HG03520 (cell line): ENCODE measurements around the gene TNS1.
"Not testable (repeated sequence)": the region's sequence is repeated elsewhere in the genome, so short reads cannot be mapped to it uniquely, and the experiment has no call there.

ENCODE experiments used
- ATAC-seq: cut with Tn5 transposase; IDR thresholded peaks from one replicate; pipeline ENCODE4 v1.9.1; 2021; ENCODE audit warnings: mild to moderate bottlenecking, moderate library complexity; ENCODE audit not compliant: unreplicated experiment

The TNS1 gene

GRCh38 chr2:218030409-218031195 lies 27.8 kb upstream of the TNS1 start:
- no peak for ATAC-seq

GRCh38 chr2:218029366-218030360 lies 26.9 kb upstream of the TNS1 start:
- no peak for ATAC-seq

GRCh38 chr2:218028562-218029348 lies 26.0 kb upstream of the TNS1 start:
- ATAC-seq, result no peak

GRCh38 chr2:218028189-218028495 lies 25.3 kb upstream of the TNS1 start:
- no peak for ATAC-seq

GRCh38 chr2:218027426-218028188 lies 24.8 kb upstream of the TNS1 start:
- no peak for ATAC-seq

GRCh38 chr2:218026676-218027425 lies 24.1 kb upstream of the TNS1 start:
- ATAC-seq, result no peak

- no peak for ATAC-seq
Measured at GRCh38 chr2:218026244-218026643, 23.4 kb upstream of the TNS1 start.

- no peak for ATAC-seq
Measured at GRCh38 chr2:218024871-218025270, 22.1 kb upstream of the TNS1 start.

- ATAC-seq, result no peak
Measured at GRCh38 chr2:218024336-218024735, 21.5 kb upstream of the TNS1 start.

- no peak for ATAC-seq
Measured at GRCh38 chr2:218023636-218024035, 20.8 kb upstream of the TNS1 start.

- no peak for ATAC-seq
Measured at GRCh38 chr2:218022851-218023530, 20.2 kb upstream of the TNS1 start.

- ATAC-seq, result no peak
Measured at GRCh38 chr2:218022131-218022850, 19.5 kb upstream of the TNS1 start.

GRCh38 chr2:218021536-218022071 lies 18.8 kb upstream of the TNS1 start:
- ATAC-seq, result no peak

GRCh38 chr2:218020966-218021535 lies 18.3 kb upstream of the TNS1 start:
- ATAC-seq, result no peak

GRCh38 chr2:218020281-218020680 lies 17.5 kb upstream of the TNS1 start:
- no peak for ATAC-seq

- no peak for ATAC-seq
Measured at GRCh38 chr2:218019411-218020060, 16.7 kb upstream of the TNS1 start.

- ATAC-seq, result not testable (repeated sequence)
Measured at GRCh38 chr2:218018842-218019125, 16.0 kb upstream of the TNS1 start.
